Erythroblast (primary cell): ENCODE measurements around the gene MYL7.

Source experiments
- GATA1 ChIP-seq: IDR thresholded peaks from 2 replicates; pipeline ENCODE4 v1.6.1; 2011; ENCODE audit warnings: low read depth, mild to moderate bottlenecking, control low read depth, low read length, moderate library complexity
- POLR2A ChIP-seq: IDR thresholded peaks from 2 replicates; pipeline ENCODE4 v1.6.1; 2011; ENCODE audit warnings: mild to moderate bottlenecking, low read length

DNA sequence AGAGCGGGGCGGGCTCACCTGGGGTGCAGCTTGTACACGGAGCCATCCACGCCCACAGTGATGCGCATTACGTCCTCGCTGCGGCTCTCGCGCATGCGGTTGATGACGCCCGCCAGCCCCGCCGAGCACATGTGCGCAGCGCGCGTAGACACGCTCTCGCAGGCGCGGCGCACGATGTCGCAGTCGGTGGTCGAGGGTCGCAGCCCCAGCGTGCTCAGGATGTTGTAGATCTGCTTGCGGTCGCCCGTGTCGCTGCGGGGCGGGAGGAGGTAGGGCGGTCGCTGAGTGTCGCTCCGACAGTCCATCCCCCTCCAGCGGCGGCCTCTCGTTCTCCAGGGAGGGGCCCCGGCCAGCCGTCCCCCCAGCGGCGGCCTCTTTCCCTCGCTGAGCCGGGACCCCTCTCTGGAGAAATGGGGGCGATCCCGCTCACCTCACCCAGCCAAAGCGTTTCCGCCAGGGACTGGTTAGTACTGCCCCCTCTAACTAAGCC, 4.4 kb upstream of the MYL7 start:
- no peak for TF ChIP-seq POLR2A
- TF ChIP-seq GATA1 = no peak
